GM12891 (cell line): ENCODE measurements around the gene RBMS3.

ENCODE experiments used
- DNase-seq: peaks from one replicate; pipeline ENCODE4 v3.0.0; 2011; ENCODE audit warnings: low spot score; ENCODE audit not compliant: insufficient read length
- FAIRE-seq: peaks from 2 replicates; lab custom pipeline; 2011; peaks lifted over from hg19 to GRCh38; lab: Jason Lieb, UNC
- PAX5 ChIP-seq: IDR thresholded peaks from 2 replicates; pipeline ENCODE4 v1.6.1; 2011; ENCODE audit warnings: low read length, moderate library complexity, mild to moderate bottlenecking; ENCODE audit not compliant: insufficient read depth, severe bottlenecking
- POLR2A ChIP-seq: IDR thresholded peaks from 2 replicates; pipeline ENCODE4 v1.6.1; 2011; ENCODE audit warnings: low read depth, low read length, control low read depth
- POLR2AphosphoS5 ChIP-seq: IDR thresholded peaks from 2 replicates; pipeline ENCODE4 v1.6.1; 2011; ENCODE audit warnings: low read depth, low read length, control low read depth
- POU2F2 ChIP-seq: IDR thresholded peaks from 2 replicates; pipeline ENCODE4 v1.6.1; 2011; ENCODE audit warnings: low read depth, mild to moderate bottlenecking, control low read depth, low read length, moderate library complexity
- SPI1 ChIP-seq: IDR thresholded peaks from 2 replicates; pipeline ENCODE4 v1.6.1; 2011; ENCODE audit warnings: low read depth, low read length, control low read depth
- TAF1 ChIP-seq: IDR thresholded peaks from 2 replicates; pipeline ENCODE4 v1.6.1; 2011; ENCODE audit warnings: low read depth, low read length, control low read depth

The RBMS3 gene

DNA sequence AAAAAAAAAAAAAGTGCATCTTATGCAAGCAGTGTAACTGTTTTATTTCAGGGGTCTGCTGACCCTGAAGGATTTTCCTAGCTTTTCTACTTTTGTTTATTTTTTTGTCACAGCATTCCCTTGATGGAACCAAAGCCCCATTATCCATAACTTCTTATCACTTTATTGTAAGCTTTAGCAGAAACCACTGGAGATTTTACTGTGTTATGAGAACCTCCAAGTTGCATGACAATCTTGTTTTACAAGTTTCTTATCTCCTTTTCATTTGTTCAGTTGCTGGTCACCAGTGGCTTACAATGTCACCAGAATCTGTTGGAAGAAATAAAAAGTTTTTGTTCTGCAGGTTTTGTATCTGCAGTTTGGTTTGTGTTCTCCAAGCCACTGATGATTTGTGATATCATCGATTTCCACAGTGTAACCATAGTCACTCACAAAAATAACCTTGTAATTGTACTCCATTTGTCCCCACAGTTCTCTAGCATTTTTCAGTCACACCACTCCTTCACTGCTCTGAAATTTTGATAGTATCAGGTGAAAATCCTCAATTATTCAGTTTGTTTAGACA, 660.0 kb downstream of the RBMS3 start:
- DNase-seq (no peak), FAIRE-seq (no peak)
- TF ChIP-seq PAX5 = no peak
- TF ChIP-seq SPI1 = no peak
- no peak for TF ChIP-seq POLR2A
- no peak for TF ChIP-seq TAF1
- no peak for TF ChIP-seq POU2F2

GRCh38 chr3:29942297-29942696, 661.4 kb downstream of the RBMS3 start:
- FAIRE-seq (no peak), DNase-seq (no peak)
- TF ChIP-seq TAF1 (no peak), POLR2A (no peak), SPI1 (no peak), PAX5 (no peak), POU2F2 (no peak), POLR2AphosphoS5 (no peak)

- TF ChIP-seq POLR2AphosphoS5 (no peak), POU2F2 (no peak), POLR2A (no peak), TAF1 (no peak), SPI1 (no peak), PAX5 (no peak)
- FAIRE-seq (no peak), DNase-seq (no peak)
These were observed 668.3 kb downstream of the RBMS3 start for GRCh38 chr3:29949131-29949530.

- DNase-seq = no peak
- FAIRE-seq = no peak
- TF ChIP-seq POU2F2 (no peak), PAX5 (no peak), SPI1 (no peak), POLR2A (no peak), TAF1 (no peak), POLR2AphosphoS5 (no peak)
These were observed 669.2 kb downstream of the RBMS3 start for GRCh38 chr3:29949940-29950616.

- TF ChIP-seq PAX5 (no peak), SPI1 (no peak), POLR2AphosphoS5 (no peak), POU2F2 (no peak), POLR2A (no peak), TAF1 (no peak)
- no peak for FAIRE-seq
- no peak for DNase-seq
These were observed 671.6 kb downstream of the RBMS3 start for GRCh38 chr3:29952431-29952830.

- TF ChIP-seq POLR2A (no peak), SPI1 (no peak), PAX5 (no peak), POU2F2 (no peak), POLR2AphosphoS5 (no peak), TAF1 (no peak)
- FAIRE-seq = no peak
- DNase-seq = no peak
These were observed 674.5 kb downstream of the RBMS3 start for GRCh38 chr3:29955413-29955812.

GRCh38 chr3:29958816-29959215, 677.9 kb downstream of the RBMS3 start:
- FAIRE-seq (no peak), DNase-seq (no peak)
- TF ChIP-seq PAX5 (no peak), SPI1 (no peak), POLR2A (no peak), TAF1 (no peak), POU2F2 (no peak), POLR2AphosphoS5 (no peak)

DNA sequence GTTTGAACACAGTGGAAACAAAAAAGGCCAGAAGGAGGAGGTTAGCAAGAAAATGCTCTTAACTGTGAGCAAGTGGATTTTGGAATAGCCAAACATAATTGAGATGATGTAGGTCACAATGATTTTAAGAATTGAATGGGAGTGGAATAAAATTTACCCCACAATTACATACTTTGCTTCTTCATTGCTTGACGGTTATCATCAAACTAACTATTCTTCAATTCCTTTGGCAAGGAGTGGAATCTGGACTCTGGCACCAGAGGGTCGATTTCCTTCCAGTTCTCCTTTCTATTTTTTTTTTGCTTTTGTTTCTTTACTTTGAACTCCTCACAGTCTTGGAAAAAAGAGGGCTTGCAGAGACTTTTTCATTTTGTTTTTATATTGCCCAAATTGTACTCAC, 691.0 kb downstream of the RBMS3 start:
- no peak for TF ChIP-seq TAF1
- no peak for TF ChIP-seq SPI1
- TF ChIP-seq PAX5 = no peak
- TF ChIP-seq POLR2AphosphoS5 = no peak
- no peak for TF ChIP-seq POLR2A
- no peak for TF ChIP-seq POU2F2
- DNase-seq (no peak), FAIRE-seq (no peak)

DNA sequence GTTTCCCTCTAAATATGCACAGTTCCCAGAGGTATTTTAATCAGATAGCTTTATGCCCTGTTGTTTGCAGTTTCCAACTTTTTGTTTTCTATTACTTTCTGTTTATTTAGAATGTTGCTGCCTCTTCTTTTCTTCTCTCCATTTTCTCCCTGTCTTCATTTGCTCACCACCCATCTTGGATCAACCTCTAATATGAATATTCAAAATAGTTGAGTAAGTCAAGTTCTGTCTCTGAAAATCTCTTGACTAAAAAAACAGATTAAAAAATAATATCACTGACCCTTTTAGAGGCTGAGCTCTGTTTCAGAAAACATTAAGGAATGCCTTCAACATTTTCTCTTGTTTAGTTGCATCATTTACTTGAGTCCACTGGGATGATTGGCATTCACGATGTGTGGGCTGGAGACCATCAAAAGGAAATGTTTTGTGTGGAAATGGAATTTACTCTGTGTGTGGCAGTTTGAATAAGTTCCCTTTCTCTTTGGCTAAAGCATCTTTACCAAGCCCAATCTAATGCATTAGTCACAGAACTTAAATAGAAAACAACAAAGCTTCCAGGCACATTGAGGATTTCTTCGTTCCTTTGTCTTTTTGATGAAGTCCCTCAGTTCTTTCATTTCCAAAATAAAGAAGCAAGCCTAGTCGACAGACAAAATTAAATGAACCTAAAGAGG, 691.6 kb downstream of the RBMS3 start:
- DNase-seq (no peak), FAIRE-seq (no peak)
- TF ChIP-seq PAX5 (no peak), SPI1 (no peak), POLR2AphosphoS5 (no peak), POU2F2 (no peak), TAF1 (no peak)
